Epithelial cell of umbilical artery (primary cell): Measurements from ENCODE around the gene ME2. TPM values are rescaled to one million over a fixed set of nuclear protein-coding genes. Genes with fewer than 3 reads are reported as not detected.

ENCODE experiments used
- total RNA-seq: library from RNA; depleted of rRNA; stranded (reverse); fragments of >200 nt; gene quantifications from 2 replicates; pipeline ENCODE4 v1.2.3, GENCODE V29; 2014

Gene ME2
- 51.6 and 61.1 TPM in 2 replicates for total RNA-seq

GRCh38 chr18:50878345-50879301 lies at the start of gene ME2:
TSS of gene ME2 (plus strand) at chr18:50879118. CDS start at chr18:50895821, 16,703 bp downstream.

GRCh38 chr18:50967714-50968661 lies 89.1 kb downstream of the ME2 start, which contains the start of gene ELAC1:
TSS of gene ELAC1 (plus strand) at chr18:50968040. CDS start at chr18:50974405, 6,365 bp downstream.

Other genes starting within 250 kb of the ME2 start
- gene MRO, start 59.1 kb upstream of the ME2 start, total RNA-seq = not detected in 2 replicates
- gene ELAC1, start 88.9 kb downstream of the ME2 start, total RNA-seq = 3.9 and 7.0 TPM in 2 replicates
- gene SMAD4, start 151.1 kb downstream of the ME2 start, total RNA-seq = 59.3 and 69.5 TPM in 2 replicates